Heart left ventricle (tissue), 16 donors: ENCODE results near the gene SRPK2. TPM values are rescaled to one million over a fixed set of nuclear protein-coding genes. Genes with fewer than 3 reads are reported as not detected.

Experiments used
- ATAC-seq, 4 donors: fragments of 200-7000 bp; cut with Tn5 transposase; one replicate each; pipeline ENCODE4 v1.9.1; 2020 to 2022; ENCODE audit warnings: moderate library complexity in 4 of 4, mild to moderate bottlenecking in 3 of 4, moderate number of reproducible peaks in 1 of 4
- DNase-seq, 5 donors: peaks; one replicate each; pipeline ENCODE4 v3.0.0-alpha.2; 2020
- H3K27ac ChIP-seq, 12 donors: fragments of 200-600 bp; sonication (generic) in 4 of 12; one replicate each; pipeline versions ENCODE4 v1.5.0 to v1.8.0; 2016 to 2022; ENCODE audit warnings: mild to moderate bottlenecking in 2 of 12
- H3K27me3 ChIP-seq, 9 donors: fragments of 200-600 bp; sonication (generic) in 2 of 9; one replicate each; pipeline versions ENCODE4 v1.5.1 to v1.8.0; 2016 to 2022; ENCODE audit warnings: mild to moderate bottlenecking in 3 of 9
- H3K36me3 ChIP-seq, 9 donors: fragments of 200-600 bp; sonication (generic) in 2 of 9; one replicate each; pipeline versions ENCODE4 v1.5.0 to v1.8.0; 2018 to 2022; ENCODE audit warnings: mild to moderate bottlenecking in 2 of 9
- H3K4me1 ChIP-seq, 12 donors: fragments of 200-600 bp; sonication (generic) in 4 of 12; one replicate each; pipeline versions ENCODE4 v1.5.0 to v1.8.0; 2016 to 2022; ENCODE audit warnings: mild to moderate bottlenecking in 3 of 12
- H3K4me3 ChIP-seq, 12 donors: fragments of 200-600 bp; sonication (generic) in 4 of 12; one replicate each; pipeline versions ENCODE4 v1.5.0 to v1.8.0; 2017 to 2022; ENCODE audit warnings: mild to moderate bottlenecking in 9 of 12, moderate library complexity in 4 of 12
- H3K9me3 ChIP-seq, 12 donors: fragments of 200-600 bp; sonication (generic) in 4 of 12; one replicate each; pipeline versions ENCODE4 v1.5.0 to v1.8.0; 2016 to 2022; ENCODE audit warnings: mild to moderate bottlenecking in 1 of 12
- POLR2A ChIP-seq, 2 donors: fragments of 450-650 bp; IDR thresholded peaks; one replicate each; pipeline ENCODE4 v1.6.1; 2017; ENCODE audit warnings: antibody characterized with exemption in 2 of 2, mild to moderate bottlenecking in 2 of 2, moderate library complexity in 2 of 2
- WGBS, 4 donors: extraction: QIAGEN DNeasy Blood & Tissue Kit in 2 of 4; methylation state at CpG; one replicate each; pipeline versions ENCODE4 v1.1.5 to v1.1.7; 2013 to 2018; 5-methylcytosine and 5-hydroxymethylcytosine counted together
- intact Hi-C, 10 donors: fragments of 100-400 bp; cut with DNase I; formaldehyde crosslinking; loops; one replicate each; pipeline versions ENCODE4 v1.11.1 to v1.14.2; 2022
- polyA plus RNA-seq, 2 donors: library from polyadenylated mRNA; stranded (reverse); fragments of 200-250 nt; gene quantifications; one replicate each; pipeline ENCODE4 v1.2.3, GENCODE V29; 2013
- total RNA-seq, 9 donors: library from RNA; depleted of rRNA in 2 of 9; stranded (reverse); fragments of >200 nt in 2 of 9; fragmentation: NEBNext Ultra II Directional in 3 of 9; extraction: Animal tissue kit (Norgen Biotek cat#: 25700) in 3 of 9; gene quantifications; one replicate each; pipeline versions ENCODE4 v1.1.0 to v1.2.4, GENCODE V29; 2016 to 2023
- TF ChIP-seq, protein P1 (sequence below), 12 donors: fragments of 200-600 bp; sonication (generic) in 4 of 12; IDR thresholded peaks; one replicate each; pipeline versions ENCODE4 v1.5.0 to v1.8.0; 2018 to 2022; ENCODE audit warnings: antibody characterized with exemption in 12 of 12, mild to moderate bottlenecking in 5 of 12
- donor health status: ischemic (EF 13 %, LVEDD 7.1; RV severe dilation, severe dysfunction).
- donor health status: healthy with polysubstance abuse.
- donor health status: DM: no; HTN: yes; CAD: no.
- donor health status: DM: no; HTN: no; CAD: no.
- donor health status: ischemic (EF 25% LVEDD 6.9; RV normal size, moderate dysfunction).
- donor health status: ischemic (EF 25% LVEDD 5.7; RV mildly dilated, moderate dysfunction).
- donor health status: healthy.
- donor health status: DM: yes; HTN: yes; CAD: no.
- donor health status: ischemic (EF 35%, LVEDD 5.7; RV mildly dilated, moderate dysfunction).
- donor health status: nonischemic (EF 11% LVEDD 7.7; RV severe dilation, severe dysfunction).
- donor health status: DM: yes; HTN: yes; CAD: no.
- donor health status: PGD.
- donor health status: ischemic (EF 29% LVEDD 5.4; RV normal size, mild dysfunction).
- donor health status: nonischemic (EF 23%, LVEDD 6.1; RV moderate dilation, normal function).

SRPK2 gene
- total and polyA plus RNA-seq, 11 donors: 8.6 to 42.4 (median 33.5) TPM

DNA sequence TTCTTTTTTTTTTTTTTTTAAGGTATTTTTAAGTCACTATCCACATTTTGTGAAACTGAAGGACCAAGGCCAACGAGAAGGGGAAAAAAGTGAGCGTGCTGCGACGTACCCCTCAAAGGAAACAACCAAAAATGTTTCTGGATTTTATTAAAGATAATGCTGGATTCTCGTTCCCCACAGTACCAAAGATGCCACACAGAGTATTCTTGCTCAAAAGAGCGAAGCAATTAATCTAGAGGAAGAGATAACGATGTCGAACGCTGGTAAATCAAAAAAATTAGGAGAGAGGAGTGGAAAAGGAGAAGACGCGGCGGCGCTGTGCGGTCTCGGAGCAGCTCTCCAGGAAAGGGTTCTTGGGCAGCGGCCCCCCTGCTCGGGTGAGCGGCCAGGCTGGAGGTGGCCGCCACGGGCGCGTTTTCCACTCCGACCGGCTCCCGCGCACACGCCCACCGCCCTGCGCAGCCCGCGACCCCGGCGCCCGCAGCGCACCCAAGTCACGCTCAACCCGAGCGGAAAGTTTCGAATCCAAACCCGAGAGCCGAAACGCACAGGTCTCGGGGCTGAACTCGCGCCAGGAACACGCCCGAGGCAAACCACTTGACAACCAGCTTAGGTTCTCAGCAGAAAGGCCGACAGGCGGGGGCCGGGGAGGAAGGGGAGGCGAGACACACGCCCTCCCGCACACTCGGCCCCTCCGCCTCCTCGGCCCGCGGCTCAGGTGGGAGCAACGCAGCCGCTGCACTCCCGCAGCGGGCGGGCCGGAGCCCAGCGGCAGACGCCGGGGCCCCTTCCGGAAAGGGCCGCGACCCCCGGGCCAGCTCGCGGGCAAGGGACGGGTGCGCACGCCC lies 989 bp downstream of the SRPK2 start:
- Histone ChIP-seq H3K4me1 (peaks cover 0 to 21% (median 11%) of the 10 kb centered on the region in 12 donors), H3K9me3 (no peaks in the 10 kb centered on the region), H3K27me3 (no peaks in the 10 kb centered on the region), H3K4me3 (peak overlapping the region; percentile 80 to 99 (median 96)), H3K27ac (peak overlapping the region in 9 of 12 donors; percentile 35 to 88 (median 55)), H3K36me3 (no peaks in the 10 kb centered on the region)
- intact Hi-C loops: loop anchor here in 2 of 10 donors (5.0 to 10.0 kb wide), 2 partner anchors 40 to 233 kb away; no protein-coding TSS in a partner anchor
- ATAC-seq: peak in 3 of 4 donors; percentile 68 to 73 (median 68)
- DNase-seq: peak; percentile 59 to 73 (median 61)
- TF ChIP-seq, protein P1, sequence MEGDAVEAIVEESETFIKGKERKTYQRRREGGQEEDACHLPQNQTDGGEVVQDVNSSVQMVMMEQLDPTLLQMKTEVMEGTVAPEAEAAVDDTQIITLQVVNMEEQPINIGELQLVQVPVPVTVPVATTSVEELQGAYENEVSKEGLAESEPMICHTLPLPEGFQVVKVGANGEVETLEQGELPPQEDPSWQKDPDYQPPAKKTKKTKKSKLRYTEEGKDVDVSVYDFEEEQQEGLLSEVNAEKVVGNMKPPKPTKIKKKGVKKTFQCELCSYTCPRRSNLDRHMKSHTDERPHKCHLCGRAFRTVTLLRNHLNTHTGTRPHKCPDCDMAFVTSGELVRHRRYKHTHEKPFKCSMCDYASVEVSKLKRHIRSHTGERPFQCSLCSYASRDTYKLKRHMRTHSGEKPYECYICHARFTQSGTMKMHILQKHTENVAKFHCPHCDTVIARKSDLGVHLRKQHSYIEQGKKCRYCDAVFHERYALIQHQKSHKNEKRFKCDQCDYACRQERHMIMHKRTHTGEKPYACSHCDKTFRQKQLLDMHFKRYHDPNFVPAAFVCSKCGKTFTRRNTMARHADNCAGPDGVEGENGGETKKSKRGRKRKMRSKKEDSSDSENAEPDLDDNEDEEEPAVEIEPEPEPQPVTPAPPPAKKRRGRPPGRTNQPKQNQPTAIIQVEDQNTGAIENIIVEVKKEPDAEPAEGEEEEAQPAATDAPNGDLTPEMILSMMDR (IDR thresholded peaks at IDR 0.05): peak in 1 of 12 donors; percentile 23
- TF ChIP-seq POLR2A (IDR thresholded peaks at IDR 0.05): no peak
- WGBS, 4 donors: 2 to 3% (median 2%) methylated on average over 35 to 76 of the region's 76 CpGs

DNA sequence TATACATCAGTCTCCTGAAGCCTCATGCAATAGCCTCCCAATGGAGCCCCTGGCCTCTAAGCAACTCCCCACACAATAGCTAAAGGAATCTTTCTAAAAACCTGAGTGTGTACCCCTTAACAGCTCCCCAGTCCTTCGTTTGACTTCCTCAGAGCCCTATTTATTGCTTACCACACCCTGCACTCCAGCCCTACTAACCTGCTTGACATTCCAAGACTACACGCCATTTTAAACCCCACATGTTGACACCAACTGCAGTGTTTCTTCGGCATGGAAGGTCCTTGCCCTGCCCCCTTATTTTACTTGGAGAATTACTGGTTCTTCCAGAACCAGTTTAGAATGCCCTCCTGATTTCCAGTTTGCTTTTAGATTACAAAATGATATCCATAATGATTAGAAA lies 10.8 kb downstream of the SRPK2 start:
- no peaks in the 10 kb centered on the region for H3K4me1 ChIP-seq
- DNase-seq: no peak
- H3K4me3 ChIP-seq: no peak overlapping the region
- H3K27me3 ChIP-seq: no peaks in the 10 kb centered on the region
- intact Hi-C loops: no loop called here
- H3K36me3 ChIP-seq: no peaks in the 10 kb centered on the region
- no peak overlapping the region for H3K27ac ChIP-seq
- 88 to 90% (median 90%) methylated on average over 3 of the region's 3 CpGs for WGBS, 4 donors
- no peak for TF ChIP-seq POLR2A (IDR thresholded peaks at IDR 0.05)
- TF ChIP-seq, protein P1 (IDR thresholded peaks at IDR 0.05): no peak
- ATAC-seq: no peak
- H3K9me3 ChIP-seq: no peaks in the 10 kb centered on the region

DNA sequence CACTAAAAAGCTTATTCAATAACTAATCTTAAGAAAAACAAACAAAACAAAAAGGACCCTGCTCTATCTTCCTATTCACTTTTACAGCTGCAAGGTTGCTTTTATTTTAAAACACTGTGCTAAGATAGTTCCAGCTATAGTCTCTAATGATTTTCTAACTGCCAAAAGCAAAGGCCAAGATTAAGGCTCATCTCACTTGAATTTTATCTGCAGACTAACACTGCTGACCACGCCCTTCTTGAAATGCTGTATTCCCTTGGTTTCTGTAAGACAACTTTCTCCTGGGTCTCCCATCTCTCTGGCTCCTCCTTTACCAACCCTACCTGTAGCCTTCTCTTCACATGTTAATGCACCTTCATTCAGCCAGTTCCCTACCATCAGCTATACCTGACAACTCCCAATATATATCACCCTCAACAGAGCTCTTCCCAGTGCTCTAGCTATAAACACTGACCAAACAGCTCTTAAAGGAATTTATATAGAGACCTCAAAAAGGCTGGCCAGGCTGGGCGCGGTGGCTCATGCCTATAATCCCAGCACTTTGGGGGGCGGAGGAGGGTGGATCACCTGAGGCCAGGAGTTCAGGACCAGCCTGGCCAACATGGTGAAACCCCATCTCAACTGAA lies 11.7 kb downstream of the SRPK2 start:
- DNase-seq (no peak), ATAC-seq (no peak)
- H3K4me3 ChIP-seq: no peak overlapping the region
- H3K27ac ChIP-seq: no peak overlapping the region
- intact Hi-C loops: no loop called here
- H3K9me3 ChIP-seq: no peaks in the 10 kb centered on the region
- 68 to 90% (median 87%) methylated on average over 4 of the region's 4 CpGs for WGBS, 4 donors
- H3K36me3 ChIP-seq: no peaks in the 10 kb centered on the region
- TF ChIP-seq, protein P1 (IDR thresholded peaks at IDR 0.05): no peak
- TF ChIP-seq POLR2A (IDR thresholded peaks at IDR 0.05): no peak
- no peaks in the 10 kb centered on the region for H3K27me3 ChIP-seq
- H3K4me1 ChIP-seq: no peaks in the 10 kb centered on the region

DNA sequence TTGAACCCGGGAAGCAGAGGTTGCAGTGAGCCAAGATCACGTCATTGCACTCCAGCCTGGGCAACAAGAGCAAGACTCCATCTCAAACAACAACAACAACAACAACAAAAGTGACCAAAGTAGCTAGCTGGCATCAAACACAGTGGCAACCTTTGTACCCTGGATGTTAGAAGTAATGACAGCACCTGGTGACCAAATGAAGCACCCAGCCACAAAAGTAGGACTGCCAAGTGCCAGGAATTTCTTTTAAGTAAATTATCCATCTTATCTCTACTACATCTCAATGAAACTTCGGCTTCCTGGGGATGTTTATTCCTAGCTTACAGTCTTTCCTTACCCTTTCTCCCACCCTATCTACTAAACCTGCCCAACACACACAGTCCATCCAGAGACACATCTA lies 18.8 kb downstream of the SRPK2 start:
- ATAC-seq (no peak), DNase-seq (no peak)
- 61 to 81% (median 73%) methylated on average over 3 of the region's 3 CpGs for WGBS, 4 donors
- Histone ChIP-seq H3K27ac (no peak overlapping the region), H3K36me3 (no peaks in the 10 kb centered on the region), H3K4me1 (peaks cover 0 to 16% (median 9%) of the 10 kb centered on the region in 12 donors), H3K9me3 (no peaks in the 10 kb centered on the region), H3K27me3 (no peaks in the 10 kb centered on the region), H3K4me3 (no peak overlapping the region)
- no peak for TF ChIP-seq POLR2A (IDR thresholded peaks at IDR 0.05)
- TF ChIP-seq, protein P1 (IDR thresholded peaks at IDR 0.05): no peak
- intact Hi-C loops: no loop called here
